HG03460 (cell line): Measurements from ENCODE around the gene DUSP1.
"Not testable (repeated sequence)": the region's sequence is repeated elsewhere in the genome, so short reads cannot be mapped to it uniquely, and the experiment has no call there.

Source experiments
- ATAC-seq: cut with Tn5 transposase; IDR thresholded peaks from one replicate; pipeline ENCODE4 v1.9.1; 2021; ENCODE audit not compliant: unreplicated experiment

The DUSP1 gene

DNA sequence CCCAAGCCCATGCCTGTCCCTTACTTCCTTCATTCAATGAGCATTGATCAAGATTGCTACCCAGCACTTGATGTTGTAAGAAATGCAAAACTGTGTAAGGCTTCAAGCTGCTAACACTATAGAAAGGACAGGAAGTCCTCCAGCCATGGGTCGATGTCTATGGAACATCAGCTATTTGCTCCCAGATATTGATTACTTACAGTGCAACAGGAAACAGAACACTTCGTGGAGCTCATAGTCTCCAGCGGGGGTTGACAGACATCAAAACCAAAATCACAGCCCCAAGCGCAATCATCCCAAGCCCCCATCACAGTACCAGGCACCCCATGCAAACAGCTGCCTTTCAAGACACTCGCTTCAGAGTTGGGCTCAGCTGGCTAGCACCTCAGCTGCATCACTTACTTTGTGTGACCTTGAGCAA is 26.8 kb upstream of the DUSP1 start:
- ATAC-seq = no peak

GRCh38 chr5:172796306-172796705 is 25.3 kb upstream of the DUSP1 start:
- no peak for ATAC-seq

GRCh38 chr5:172795318-172795977 is 24.5 kb upstream of the DUSP1 start:
- no peak for ATAC-seq

GRCh38 chr5:172793577-172794488 is 22.8 kb upstream of the DUSP1 start:
- no peak for ATAC-seq

- no peak for ATAC-seq
These were observed 21.9 kb upstream of the DUSP1 start for GRCh38 chr5:172792701-172793570.

DNA sequence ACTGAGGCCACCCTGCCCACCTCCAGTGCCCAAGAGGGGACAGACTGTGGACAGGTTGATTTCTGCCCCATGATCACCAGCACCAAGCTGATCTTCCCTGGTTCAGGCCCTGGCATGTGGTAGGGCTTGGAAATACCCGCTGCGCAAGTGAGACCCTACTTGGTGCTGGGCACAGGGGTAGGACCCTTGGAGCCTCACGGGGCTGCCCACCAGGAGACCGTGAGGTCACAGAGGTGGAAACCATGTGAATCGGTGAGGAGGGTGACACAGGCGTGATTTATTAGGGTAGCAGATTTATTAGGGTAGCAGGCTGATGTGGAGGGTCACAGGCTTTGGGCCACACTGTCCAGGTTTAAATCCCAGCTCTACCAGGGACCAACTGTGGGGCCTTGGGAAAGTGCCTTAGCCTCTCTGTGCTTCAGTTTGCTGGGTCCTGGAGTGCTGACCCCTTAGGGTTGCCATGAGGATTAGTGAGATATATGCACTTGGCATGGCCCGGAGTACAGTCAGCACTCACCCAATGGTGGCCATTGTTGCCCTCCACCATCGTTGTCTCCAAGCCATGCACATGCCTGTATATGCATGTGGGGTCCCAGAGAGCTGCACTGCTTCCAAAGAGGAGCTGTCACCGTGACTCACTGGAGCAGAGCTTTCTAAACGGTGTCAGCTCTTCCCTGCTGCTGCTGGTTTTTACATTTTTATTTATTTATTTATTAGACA is 20.9 kb upstream of the DUSP1 start:
- no peak for ATAC-seq

GRCh38 chr5:172791286-172791685 is 20.3 kb upstream of the DUSP1 start:
- no peak for ATAC-seq

DNA sequence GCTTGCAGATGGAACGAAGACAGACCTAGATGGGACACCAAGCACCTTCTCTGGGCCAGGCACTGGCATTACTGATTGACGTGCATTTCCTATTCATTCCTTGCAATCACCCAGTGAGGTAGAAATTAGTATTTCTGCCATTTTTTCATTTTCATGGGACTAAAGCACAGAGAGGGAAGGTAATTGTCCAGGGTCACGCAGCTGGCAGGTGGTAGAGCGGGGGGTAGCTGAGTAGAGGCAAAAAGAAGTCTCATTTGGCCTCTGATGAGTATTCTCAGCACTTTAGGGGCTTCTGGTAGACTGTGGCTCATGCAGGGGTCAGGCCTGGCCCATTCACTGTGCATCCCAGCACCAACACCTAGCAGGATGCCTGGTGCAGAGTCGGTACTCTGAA is 19.5 kb upstream of the DUSP1 start:
- no peak for ATAC-seq

DNA sequence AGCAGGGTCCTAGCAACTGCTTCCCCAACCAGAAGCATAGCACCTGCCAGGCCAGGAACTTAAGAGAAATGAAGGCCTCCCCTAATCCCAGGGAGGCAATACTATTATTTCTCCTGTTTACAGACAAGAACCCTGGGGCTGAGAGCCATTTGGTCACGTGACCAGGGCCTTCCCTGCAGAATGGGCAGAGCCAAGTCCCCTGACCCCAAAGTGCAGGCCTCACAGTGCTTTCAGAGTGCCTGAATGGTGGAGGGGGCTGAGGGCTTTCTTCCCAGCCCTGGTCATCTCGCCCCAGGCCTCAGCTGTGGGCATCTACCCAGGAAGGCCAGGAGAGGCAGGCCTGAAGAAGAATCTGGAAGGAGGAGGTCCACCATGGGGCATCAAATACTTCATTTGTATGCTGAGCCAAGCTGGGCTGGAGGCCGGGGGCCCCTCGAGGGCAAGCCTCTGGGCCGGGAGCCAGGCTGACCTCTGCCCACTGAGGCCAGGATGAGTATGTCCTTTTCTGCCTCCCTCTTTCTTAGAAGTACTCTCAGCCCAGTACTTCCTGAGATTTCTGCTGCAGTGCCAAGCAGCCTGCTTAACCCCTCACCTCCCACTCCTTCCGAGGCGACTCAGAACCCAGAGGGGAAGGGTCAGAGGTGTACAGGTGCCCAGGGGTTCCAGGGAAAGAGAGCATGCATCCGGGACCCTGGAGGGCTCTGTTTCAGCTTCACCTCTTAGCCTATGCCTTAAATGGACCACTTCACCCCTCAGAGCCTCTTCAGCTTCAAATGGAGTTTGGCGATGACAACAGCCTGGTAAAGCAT is 18.9 kb upstream of the DUSP1 start:
- ATAC-seq = no peak

DNA sequence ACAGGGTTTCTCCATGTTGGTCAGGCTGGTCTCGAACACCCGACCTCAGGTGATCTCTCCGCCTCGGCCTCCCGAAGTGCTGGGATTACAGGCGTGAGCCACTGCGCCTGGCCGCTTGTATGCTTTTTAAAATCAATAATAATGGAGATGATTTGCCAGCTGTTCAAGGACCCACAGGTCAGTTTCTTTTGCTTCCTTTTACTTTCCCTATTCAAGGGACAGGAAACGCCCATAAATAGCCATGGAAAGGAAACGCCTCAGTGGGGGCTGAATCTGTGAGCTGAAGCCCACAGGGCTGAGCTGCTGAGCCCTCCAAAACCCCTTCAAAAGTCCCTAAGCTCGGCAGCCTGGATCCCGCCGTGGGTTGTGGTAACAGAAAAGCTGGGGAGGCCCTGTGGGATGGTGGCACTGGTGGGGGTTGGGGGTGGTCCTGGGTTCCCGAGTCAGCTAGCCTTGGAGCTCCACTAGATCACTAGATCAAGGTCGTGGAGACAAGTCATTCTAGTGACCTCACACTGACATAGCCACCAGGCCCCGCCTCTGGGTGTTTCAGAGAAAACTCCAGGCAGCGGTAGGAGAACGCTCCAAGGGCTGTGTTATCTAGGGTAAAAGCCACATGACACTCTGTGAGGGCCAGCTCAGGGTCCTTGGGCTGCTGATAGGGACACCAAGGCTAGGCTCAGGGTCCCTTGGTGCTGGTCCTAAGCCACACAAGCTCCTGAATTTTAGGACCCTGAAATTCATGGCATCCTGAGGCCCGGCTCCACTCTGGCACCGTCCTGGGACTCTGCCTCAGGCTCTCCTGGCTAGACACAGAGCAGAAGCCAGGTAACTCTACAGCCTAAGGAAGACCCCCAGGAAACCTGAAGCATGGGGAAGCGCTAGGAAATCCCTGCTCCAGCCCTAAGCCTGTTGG is 18.0 kb upstream of the DUSP1 start:
- ATAC-seq = no peak

DNA sequence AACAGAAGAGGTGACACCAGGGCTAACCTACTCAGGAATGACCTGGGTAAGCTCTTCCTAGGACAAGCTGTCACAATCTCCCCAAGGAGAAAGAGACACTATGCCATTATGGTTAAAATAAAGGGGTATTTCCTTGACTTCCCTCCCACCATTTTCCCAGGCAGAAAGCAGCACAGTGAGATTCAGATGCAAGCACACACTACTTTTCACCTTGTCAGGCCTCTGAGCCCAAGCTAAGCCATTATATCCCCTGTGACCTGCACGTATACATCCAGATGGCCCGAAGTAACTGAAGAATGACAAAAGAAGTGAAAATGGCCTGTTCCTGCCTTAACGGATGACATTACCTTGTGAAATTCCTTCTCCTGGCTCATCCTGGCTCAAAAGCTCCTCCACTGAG is 16.5 kb upstream of the DUSP1 start:
- not testable (repeated sequence) for ATAC-seq

DNA sequence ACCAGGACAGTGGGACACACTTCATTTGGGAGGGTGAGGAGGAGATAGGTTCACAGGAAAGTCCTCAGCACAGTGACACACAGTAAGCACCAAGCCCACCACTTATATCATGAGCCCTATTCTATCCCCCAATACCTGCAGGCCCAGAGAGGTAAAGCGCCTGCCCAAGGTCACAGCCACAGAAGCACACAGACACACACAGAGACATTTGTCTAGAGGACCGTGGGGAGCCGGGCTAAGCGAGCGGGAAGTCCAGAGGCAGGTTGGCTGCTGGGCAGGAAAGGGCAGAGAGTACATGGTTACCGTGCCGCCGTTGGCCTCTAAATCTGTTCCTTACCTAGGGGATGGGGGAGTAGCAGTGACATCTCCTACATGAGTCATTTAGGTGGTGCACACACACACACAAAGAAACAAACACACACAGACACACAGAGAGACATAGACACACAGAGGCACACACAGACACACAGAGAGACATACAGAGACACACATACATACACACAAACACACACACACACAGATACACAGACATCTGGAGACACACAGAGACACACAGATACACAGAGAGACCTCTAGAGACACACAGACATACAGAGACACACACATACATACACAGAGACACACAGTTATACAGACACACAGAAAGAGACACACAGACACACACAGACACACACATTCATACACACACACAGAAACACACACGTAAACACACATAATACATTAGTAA is 15.9 kb upstream of the DUSP1 start:
- ATAC-seq = no peak

GRCh38 chr5:172785429-172786088 is 14.6 kb upstream of the DUSP1 start:
- no peak for ATAC-seq

- ATAC-seq = not testable (repeated sequence)
These were observed 13.2 kb upstream of the DUSP1 start for GRCh38 chr5:172784162-172784561.

DNA sequence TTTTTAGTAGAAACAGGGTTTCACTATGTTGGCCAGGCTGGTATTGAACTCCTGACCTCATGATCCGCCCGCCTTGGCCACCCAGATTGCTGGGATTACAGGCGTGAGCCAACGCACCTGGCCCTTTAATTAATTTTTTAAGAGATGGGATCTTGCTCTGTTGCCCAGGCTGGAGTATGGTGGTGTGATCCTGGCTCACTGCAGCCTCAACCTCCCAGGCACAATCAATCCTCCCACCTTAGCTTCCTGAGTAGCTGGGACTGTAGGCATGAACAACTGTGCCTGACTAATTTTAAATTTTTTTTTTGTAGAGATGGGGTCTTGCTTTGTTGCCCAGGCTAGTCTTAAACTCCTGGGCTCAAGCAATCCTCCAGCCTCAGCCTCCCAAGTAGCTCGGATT is 12.3 kb upstream of the DUSP1 start:
- not testable (repeated sequence) for ATAC-seq

- ATAC-seq = no peak
These were observed 11.4 kb upstream of the DUSP1 start for GRCh38 chr5:172782169-172783039.
